Measurements from ENCODE around the gene DDX47.

Gene DDX47

GRCh38 chr12:12877153-12877768 is 64.1 kb downstream of the DDX47 start:
- Histone ChIP-seq H2AFZ (ENCODE audit: low read length) (no peak overlapping the region), H3K27me3 (ENCODE audit: insufficient read depth, low read length) (no peaks in the 10 kb centered on the region), H3K4me3 (ENCODE audit: low read depth, low read length, poor library complexity, severe bottlenecking) (no peak overlapping the region), H3K4me2 (ENCODE audit: low read length) (no peak overlapping the region), H3K9me3 (ENCODE audit: low read length) (no peaks in the 10 kb centered on the region), H3K9me2 (ENCODE audit: low read depth, low read length) (no peaks in the 10 kb centered on the region), H3K9ac (ENCODE audit: low read length) (no peak overlapping the region), H3K36me3 (ENCODE audit: insufficient read depth, low read length) (no peaks in the 10 kb centered on the region), H3K4me1 (ENCODE audit: insufficient read depth, low read length, severe bottlenecking) (no peaks in the 10 kb centered on the region), H3K79me2 (ENCODE audit: insufficient read depth, low read length) (no peaks in the 10 kb centered on the region), H3K27ac (ENCODE audit: low read depth, low read length, poor library complexity, severe bottlenecking) (no peak overlapping the region), H3F3A (ENCODE audit: insufficient read depth, low read length) (no peaks in the 10 kb centered on the region), H4K20me1 (ENCODE audit: insufficient read depth, low read length) (no peaks in the 10 kb centered on the region)
- TF ChIP-seq, protein P1, sequence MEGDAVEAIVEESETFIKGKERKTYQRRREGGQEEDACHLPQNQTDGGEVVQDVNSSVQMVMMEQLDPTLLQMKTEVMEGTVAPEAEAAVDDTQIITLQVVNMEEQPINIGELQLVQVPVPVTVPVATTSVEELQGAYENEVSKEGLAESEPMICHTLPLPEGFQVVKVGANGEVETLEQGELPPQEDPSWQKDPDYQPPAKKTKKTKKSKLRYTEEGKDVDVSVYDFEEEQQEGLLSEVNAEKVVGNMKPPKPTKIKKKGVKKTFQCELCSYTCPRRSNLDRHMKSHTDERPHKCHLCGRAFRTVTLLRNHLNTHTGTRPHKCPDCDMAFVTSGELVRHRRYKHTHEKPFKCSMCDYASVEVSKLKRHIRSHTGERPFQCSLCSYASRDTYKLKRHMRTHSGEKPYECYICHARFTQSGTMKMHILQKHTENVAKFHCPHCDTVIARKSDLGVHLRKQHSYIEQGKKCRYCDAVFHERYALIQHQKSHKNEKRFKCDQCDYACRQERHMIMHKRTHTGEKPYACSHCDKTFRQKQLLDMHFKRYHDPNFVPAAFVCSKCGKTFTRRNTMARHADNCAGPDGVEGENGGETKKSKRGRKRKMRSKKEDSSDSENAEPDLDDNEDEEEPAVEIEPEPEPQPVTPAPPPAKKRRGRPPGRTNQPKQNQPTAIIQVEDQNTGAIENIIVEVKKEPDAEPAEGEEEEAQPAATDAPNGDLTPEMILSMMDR (IDR thresholded peaks at IDR 0.05; ENCODE audit: low read length): no peak
- TF ChIP-seq EZH2 (IDR thresholded peaks at IDR 0.05; ENCODE audit: borderline replicate concordance, low read length): no peak

DNA sequence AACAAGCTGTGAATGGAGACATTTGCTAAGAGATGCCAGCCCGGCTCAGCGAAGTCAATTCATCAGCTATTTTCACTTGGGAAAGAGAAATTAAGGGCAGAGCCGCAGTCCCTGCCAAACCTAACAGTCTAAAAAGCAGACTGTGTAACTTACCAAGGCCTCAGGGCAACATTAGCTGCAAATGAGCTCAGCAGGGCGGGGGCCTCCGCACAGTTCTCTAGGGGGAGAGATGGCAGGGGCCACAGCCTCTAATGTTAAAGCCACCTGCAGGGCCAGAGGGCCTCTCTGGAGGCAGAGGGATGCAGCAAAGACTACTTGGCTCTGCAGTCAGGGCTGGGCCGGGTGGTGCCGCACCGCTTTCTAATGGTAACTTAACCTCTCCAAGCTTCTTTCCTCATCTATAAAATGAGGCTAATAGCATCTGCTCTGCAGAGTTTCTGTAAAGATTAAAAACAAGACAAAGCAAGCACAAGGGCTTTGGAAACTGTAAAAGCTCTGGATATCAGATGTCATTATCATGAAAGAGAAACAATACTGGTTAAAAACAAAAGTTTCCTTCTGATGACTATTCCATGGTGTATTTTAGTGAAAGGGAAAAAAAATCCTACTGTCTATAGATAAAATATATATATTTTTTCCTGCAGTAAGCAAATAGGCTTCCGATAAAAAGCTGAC is 64.8 kb downstream of the DDX47 start:
- H3K9me3 ChIP-seq (ENCODE audit: low read length): no peaks in the 10 kb centered on the region
- no peaks in the 10 kb centered on the region for H3K79me2 ChIP-seq (ENCODE audit: insufficient read depth, low read length)
- H3K27me3 ChIP-seq (ENCODE audit: insufficient read depth, low read length): no peaks in the 10 kb centered on the region
- no peaks in the 10 kb centered on the region for H3K36me3 ChIP-seq (ENCODE audit: insufficient read depth, low read length)
- H2AFZ ChIP-seq (ENCODE audit: low read length): no peak overlapping the region
- H3K4me2 ChIP-seq (ENCODE audit: low read length): no peak overlapping the region
- H4K20me1 ChIP-seq (ENCODE audit: insufficient read depth, low read length): no peaks in the 10 kb centered on the region
- TF ChIP-seq, protein P1 (IDR thresholded peaks at IDR 0.05; ENCODE audit: low read length): no peak
- no peak for TF ChIP-seq EZH2 (IDR thresholded peaks at IDR 0.05; ENCODE audit: borderline replicate concordance, low read length)
- no peaks in the 10 kb centered on the region for H3K4me1 ChIP-seq (ENCODE audit: insufficient read depth, low read length, severe bottlenecking)
- H3F3A ChIP-seq (ENCODE audit: insufficient read depth, low read length): no peaks in the 10 kb centered on the region
- H3K9me2 ChIP-seq (ENCODE audit: low read depth, low read length): no peaks in the 10 kb centered on the region
- H3K27ac ChIP-seq (ENCODE audit: low read depth, low read length, poor library complexity, severe bottlenecking): no peak overlapping the region
- no peak overlapping the region for H3K4me3 ChIP-seq (ENCODE audit: low read depth, low read length, poor library complexity, severe bottlenecking)
- no peak overlapping the region for H3K9ac ChIP-seq (ENCODE audit: low read length)

Data from OCI-LY1 (cell line).